HepG2 (cell line): ENCODE data around the gene HOXA10. TPM values are rescaled to one million over a fixed set of nuclear protein-coding genes. Genes with fewer than 3 reads are reported as not detected.

Experiments
- DNMT1 ChIP-seq: sonication (generic); formaldehyde crosslinking; IDR thresholded peaks from 2 replicates; pipeline ENCODE4 v1.5.1; 2020; ENCODE audit warnings: mild to moderate bottlenecking, missing genetic modification reagents
- MIER3 ChIP-seq: IDR thresholded peaks from 2 replicates; pipeline ENCODE4 v1.6.1; 2016; ENCODE audit warnings: missing compliant biosample characterization, borderline replicate concordance
- NR2F1 ChIP-seq, 2 experiments: fragments of 450-650 bp in 1 of 2; formaldehyde crosslinking in 1 of 2; IDR thresholded peaks; 2 replicates each; pipeline versions ENCODE4 v1.5.0 to v1.6.1; 2016 to 2020; ENCODE audit warnings: mild to moderate bottlenecking in 1 of 2, missing compliant biosample characterization in 1 of 2, missing genetic modification reagents in 1 of 2, moderate library complexity in 1 of 2
- PATZ1 ChIP-seq: sonication (generic); formaldehyde crosslinking; IDR thresholded peaks from 2 replicates; pipeline ENCODE4 v1.4.0; 2020; ENCODE audit warnings: missing genetic modification reagents
- RELA ChIP-seq: sonication (generic); formaldehyde crosslinking; IDR thresholded peaks from 2 replicates; pipeline ENCODE4 v1.4.0; 2020; ENCODE audit warnings: missing genetic modification reagents
- SNRNP70 ChIP-seq: fragments of 200-400 bp; formaldehyde crosslinking; IDR thresholded peaks from 2 replicates; pipeline ENCODE4 v1.6.1; 2017; ENCODE audit warnings: mild to moderate bottlenecking, low read depth, low read length, moderate library complexity
- STAG1 ChIP-seq: sonication (generic); formaldehyde crosslinking; IDR thresholded peaks from 2 replicates; pipeline ENCODE4 v1.4.0; 2020; ENCODE audit warnings: missing genetic modification reagents
- STAT6 ChIP-seq: sonication (generic); formaldehyde crosslinking; IDR thresholded peaks from 2 replicates; pipeline ENCODE4 v1.4.0; 2020; ENCODE audit warnings: missing genetic modification reagents, mild to moderate bottlenecking, borderline replicate concordance
- WIZ ChIP-seq: sonication (generic); formaldehyde crosslinking; IDR thresholded peaks from 2 replicates; pipeline ENCODE4 v1.5.1; 2020; ENCODE audit warnings: mild to moderate bottlenecking, missing genetic modification reagents
- ZNF12 ChIP-seq: sonication (generic); formaldehyde crosslinking; IDR thresholded peaks from 2 replicates; pipeline ENCODE4 v1.5.0; 2020; ENCODE audit warnings: missing genetic modification reagents
- ZNF563 ChIP-seq: sonication (generic); formaldehyde crosslinking; IDR thresholded peaks from 2 replicates; pipeline ENCODE4 v1.8.0; 2022; ENCODE audit warnings: mild to moderate bottlenecking, moderate library complexity, missing genetic modification reagents
- ZNF589 ChIP-seq: sonication (generic); formaldehyde crosslinking; conservative IDR thresholded peaks from 2 replicates; pipeline ENCODE4 v1.8.0; 2022; ENCODE audit warnings: mild to moderate bottlenecking, moderate library complexity, missing genetic modification reagents
- ZNF629 ChIP-seq: sonication (generic); formaldehyde crosslinking; conservative IDR thresholded peaks from 2 replicates; pipeline ENCODE4 v1.5.0; 2020; ENCODE audit warnings: missing genetic modification reagents
- polyA plus RNA-seq, 8 experiments: library from polyadenylated mRNA; depleted of rRNA in 3 of 8; stranded (reverse) in 7 of 8; unstranded in 1 of 8; fragments of >200 nt; fragmentation: Illumina TruSeq in 4 of 8; extraction: Trizol in 4 of 8; gene quantifications; 2 replicates each; pipeline versions ENCODE4 v1.2.1 to v1.2.3, GENCODE V29; 2011 to 2016; ENCODE audit warnings: low read depth in 4 of 8, missing spikeins in 1 of 8, mixed read lengths in 1 of 8; ENCODE audit not compliant: insufficient read depth in 1 of 8
- total RNA-seq, 5 experiments: library from RNA; depleted of rRNA; stranded (reverse); fragments of >200 nt; fragmentation: Illumina TruSeq; extraction: Trizol; gene quantifications; 2 replicates each; pipeline ENCODE4 v1.2.3, GENCODE V29; 2016; ENCODE audit warnings: low read depth in 1 of 5
- TF ChIP-seq, protein P1 (sequence below): sonication (generic); formaldehyde crosslinking; IDR thresholded peaks from 2 replicates; pipeline ENCODE4 v1.4.0; 2020; ENCODE audit warnings: mild to moderate bottlenecking, missing genetic modification reagents
- TF ChIP-seq, protein P2 (sequence below): IDR thresholded peaks from 2 replicates; pipeline ENCODE4 v1.6.1; 2018; ENCODE audit warnings: missing genetic modification reagents

Gene HOXA10
- total and polyA plus RNA-seq, 2 of the 13 experiments (the other 11 are each of a cell fraction or from before 2014, with no cell fraction given): not detected

- TF ChIP-seq, protein P1, sequence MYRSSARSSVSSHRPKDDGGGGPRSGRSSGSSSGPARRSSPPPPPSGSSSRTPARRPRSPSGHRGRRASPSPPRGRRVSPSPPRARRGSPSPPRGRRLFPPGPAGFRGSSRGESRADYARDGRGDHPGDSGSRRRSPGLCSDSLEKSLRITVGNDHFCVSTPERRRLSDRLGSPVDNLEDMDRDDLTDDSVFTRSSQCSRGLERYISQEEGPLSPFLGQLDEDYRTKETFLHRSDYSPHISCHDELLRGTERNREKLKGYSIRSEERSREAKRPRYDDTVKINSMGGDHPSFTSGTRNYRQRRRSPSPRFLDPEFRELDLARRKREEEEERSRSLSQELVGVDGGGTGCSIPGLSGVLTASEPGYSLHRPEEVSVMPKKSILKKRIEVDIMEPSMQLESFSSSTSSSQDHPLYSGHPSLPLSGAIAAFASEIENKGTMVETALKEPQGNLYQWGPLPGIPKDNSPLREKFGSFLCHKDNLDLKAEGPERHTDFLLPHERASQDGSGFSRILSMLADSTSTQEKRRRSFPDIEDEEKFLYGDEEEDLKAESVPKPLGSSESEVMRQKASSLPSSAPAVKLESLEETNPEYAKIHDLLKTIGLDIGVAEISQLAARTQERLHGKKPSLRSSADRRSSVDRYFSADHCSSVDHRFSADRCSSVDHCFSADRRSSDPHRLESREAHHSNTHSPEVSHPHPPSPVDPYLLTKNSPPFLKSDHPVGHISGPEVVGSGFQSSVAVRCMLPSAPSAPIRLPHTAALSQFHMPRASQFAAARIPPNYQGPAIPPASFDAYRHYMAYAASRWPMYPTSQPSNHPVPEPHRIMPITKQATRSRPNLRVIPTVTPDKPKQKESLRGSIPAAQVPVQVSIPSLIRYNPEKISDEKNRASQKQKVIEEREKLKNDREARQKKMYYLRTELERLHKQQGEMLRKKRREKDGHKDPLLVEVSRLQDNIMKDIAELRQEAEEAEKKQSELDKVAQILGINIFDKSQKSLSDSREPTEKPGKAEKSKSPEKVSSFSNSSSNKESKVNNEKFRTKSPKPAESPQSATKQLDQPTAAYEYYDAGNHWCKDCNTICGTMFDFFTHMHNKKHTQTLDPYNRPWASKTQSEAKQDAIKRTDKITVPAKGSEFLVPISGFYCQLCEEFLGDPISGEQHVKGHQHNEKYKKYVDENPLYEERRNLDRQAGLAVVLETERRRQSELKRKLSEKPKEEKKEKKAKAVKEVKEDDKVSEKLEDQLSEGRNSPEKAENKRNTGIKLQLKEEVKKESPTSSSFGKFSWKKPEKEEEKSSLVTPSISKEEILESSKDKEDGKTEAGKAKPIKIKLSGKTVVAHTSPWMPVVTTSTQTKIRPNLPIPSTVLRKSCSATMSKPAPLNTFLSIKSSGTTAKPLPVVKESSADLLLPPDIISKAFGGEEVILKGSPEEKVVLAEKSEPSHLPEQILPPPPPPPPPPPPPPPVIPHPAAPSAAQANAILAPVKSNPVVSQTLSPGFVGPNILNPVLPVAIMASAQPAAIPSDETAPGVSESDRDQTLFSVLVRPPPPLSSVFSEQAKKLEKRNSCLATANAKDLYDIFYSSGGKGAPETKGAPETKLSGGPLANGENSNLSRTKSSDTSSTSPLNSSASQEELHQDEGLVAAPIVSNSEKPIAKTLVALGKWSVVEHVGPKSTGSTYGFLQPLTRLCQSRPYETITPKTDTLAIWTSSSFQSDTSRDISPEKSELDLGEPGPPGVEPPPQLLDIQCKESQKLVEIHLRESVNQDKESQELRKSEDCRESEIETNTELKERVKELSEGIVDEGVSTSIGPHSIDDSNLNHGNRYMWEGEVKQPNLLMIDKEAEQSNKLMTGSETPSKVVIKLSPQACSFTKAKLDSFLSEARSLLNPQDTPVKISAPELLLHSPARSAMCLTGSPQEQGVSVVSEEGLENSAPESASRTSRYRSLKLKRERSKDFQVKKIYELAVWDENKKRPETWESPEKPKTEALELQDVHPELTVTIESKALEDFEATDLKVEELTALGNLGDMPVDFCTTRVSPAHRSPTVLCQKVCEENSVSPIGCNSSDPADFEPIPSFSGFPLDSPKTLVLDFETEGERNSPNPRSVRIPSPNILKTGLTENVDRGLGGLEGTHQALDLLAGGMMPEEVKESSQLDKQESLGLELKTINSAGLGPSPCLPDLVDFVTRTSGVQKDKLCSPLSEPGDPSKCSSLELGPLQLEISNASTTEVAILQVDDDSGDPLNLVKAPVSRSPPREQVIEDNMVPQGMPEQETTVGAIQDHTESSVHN (CRISPR knock-in tag): no peak
- no peak for TF ChIP-seq ZNF589
- TF ChIP-seq SNRNP70: no peak
- TF ChIP-seq, protein P2, sequence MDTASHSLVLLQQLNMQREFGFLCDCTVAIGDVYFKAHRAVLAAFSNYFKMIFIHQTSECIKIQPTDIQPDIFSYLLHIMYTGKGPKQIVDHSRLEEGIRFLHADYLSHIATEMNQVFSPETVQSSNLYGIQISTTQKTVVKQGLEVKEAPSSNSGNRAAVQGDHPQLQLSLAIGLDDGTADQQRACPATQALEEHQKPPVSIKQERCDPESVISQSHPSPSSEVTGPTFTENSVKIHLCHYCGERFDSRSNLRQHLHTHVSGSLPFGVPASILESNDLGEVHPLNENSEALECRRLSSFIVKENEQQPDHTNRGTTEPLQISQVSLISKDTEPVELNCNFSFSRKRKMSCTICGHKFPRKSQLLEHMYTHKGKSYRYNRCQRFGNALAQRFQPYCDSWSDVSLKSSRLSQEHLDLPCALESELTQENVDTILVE (CRISPR knock-in tag): no peak
- TF ChIP-seq DNMT1 (CRISPR knock-in tag): no peak
- TF ChIP-seq PATZ1: peak; percentile 85
- TF ChIP-seq STAT6 (CRISPR knock-in tag): no peak
- no peak for TF ChIP-seq RELA
- no peak for TF ChIP-seq ZNF563 (CRISPR knock-in tag)
- TF ChIP-seq ZNF12 (CRISPR knock-in tag): no peak
- no peak for TF ChIP-seq MIER3 (CRISPR knock-in tag)
- peak; percentile 40 for TF ChIP-seq STAG1 (CRISPR knock-in tag)
- no peak for TF ChIP-seq ZNF629
- TF ChIP-seq NR2F1 (CRISPR knock-in tag; IDR thresholded peaks at IDR 0.05): no peak
- no peak for TF ChIP-seq WIZ (CRISPR knock-in tag)
Observed at GRCh38 chr7:27129729-27130539, 44.2 kb downstream of the HOXA10 start (continued).
